ENCODE results near the gene CLDN20. TPM values are rescaled to one million over a fixed set of nuclear protein-coding genes. Genes with fewer than 3 reads are reported as not detected.

The CLDN20 gene
- total RNA-seq, 1 donor from 2014 or later, result not detected

DNA sequence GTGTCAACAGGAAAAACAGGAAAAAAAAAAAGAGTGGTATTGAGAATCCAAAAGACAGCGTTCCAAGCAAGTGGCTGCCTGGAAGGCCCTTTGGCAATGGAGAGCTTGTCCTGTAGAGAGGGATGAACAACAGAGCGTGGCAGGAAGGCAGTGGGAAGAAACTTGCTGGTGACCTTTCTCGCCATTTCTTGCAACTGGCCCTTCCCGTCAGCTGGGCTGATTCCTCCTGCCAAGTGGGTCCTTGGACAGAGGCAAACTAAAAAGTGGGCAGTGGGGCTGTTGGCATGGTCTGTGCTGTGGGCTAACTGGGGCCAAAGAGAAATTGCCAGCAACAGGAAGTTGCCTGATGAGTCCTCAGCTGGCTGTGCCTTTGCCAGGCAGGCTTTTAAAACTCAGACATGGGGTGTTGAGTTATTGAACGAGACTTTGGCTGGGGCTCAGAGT is 43.9 kb upstream of the CLDN20 start:
- Histone ChIP-seq H3K9me3 (no peaks in the 10 kb centered on the region), H3K4me1 (peaks cover 9% of the 10 kb centered on the region), H3K36me3 (no peaks in the 10 kb centered on the region), H3K27me3 (no peaks in the 10 kb centered on the region), H3K27ac (no peak overlapping the region), H3K4me3 (no peak overlapping the region)
- no peak for TF ChIP-seq POLR2A (IDR thresholded peaks at IDR 0.05)
- TF ChIP-seq POLR2AphosphoS5 (IDR thresholded peaks at IDR 0.05; ENCODE audit: insufficient read depth in 1 of 2, low read depth in 1 of 2), result no peak
- TF ChIP-seq, protein P1, sequence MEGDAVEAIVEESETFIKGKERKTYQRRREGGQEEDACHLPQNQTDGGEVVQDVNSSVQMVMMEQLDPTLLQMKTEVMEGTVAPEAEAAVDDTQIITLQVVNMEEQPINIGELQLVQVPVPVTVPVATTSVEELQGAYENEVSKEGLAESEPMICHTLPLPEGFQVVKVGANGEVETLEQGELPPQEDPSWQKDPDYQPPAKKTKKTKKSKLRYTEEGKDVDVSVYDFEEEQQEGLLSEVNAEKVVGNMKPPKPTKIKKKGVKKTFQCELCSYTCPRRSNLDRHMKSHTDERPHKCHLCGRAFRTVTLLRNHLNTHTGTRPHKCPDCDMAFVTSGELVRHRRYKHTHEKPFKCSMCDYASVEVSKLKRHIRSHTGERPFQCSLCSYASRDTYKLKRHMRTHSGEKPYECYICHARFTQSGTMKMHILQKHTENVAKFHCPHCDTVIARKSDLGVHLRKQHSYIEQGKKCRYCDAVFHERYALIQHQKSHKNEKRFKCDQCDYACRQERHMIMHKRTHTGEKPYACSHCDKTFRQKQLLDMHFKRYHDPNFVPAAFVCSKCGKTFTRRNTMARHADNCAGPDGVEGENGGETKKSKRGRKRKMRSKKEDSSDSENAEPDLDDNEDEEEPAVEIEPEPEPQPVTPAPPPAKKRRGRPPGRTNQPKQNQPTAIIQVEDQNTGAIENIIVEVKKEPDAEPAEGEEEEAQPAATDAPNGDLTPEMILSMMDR (IDR thresholded peaks at IDR 0.05), result no peak
- intact Hi-C loops (cut with DNase I), result no loop called here
- DNase-seq (ENCODE audit: extremely low spot score in 2 of 2), result no peak

DNA sequence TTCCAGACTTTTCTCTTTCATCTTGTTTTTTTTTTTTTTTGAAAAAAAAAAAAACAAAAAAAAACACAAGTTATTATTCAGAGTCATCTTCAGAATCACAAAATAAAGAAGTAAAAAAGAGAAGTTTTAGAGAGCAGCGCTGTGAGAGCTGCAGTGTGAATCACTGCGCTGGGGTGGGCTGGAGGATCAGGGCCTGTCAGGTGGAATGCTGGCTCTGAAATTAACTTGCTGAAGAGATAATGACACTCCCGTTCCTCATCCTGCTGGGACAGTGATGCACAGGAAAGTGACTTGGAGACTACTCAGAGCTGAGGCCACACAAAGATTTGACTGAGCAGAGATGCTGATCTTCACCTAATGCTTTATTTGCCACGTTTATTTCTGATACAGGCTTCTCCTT is 42.7 kb upstream of the CLDN20 start:
- Histone ChIP-seq H3K9me3 (no peaks in the 10 kb centered on the region), H3K27me3 (no peaks in the 10 kb centered on the region), H3K4me1 (peaks cover 9% of the 10 kb centered on the region), H3K36me3 (no peaks in the 10 kb centered on the region), H3K4me3 (no peak overlapping the region), H3K27ac (no peak overlapping the region)
- intact Hi-C loops (cut with DNase I), result no loop called here
- TF ChIP-seq POLR2AphosphoS5 (IDR thresholded peaks at IDR 0.05; ENCODE audit: insufficient read depth in 1 of 2, low read depth in 1 of 2) (no peak), POLR2A (IDR thresholded peaks at IDR 0.05) (no peak)
- TF ChIP-seq, protein P1 (IDR thresholded peaks at IDR 0.05), result no peak
- DNase-seq (ENCODE audit: extremely low spot score in 2 of 2), result no peak

DNA sequence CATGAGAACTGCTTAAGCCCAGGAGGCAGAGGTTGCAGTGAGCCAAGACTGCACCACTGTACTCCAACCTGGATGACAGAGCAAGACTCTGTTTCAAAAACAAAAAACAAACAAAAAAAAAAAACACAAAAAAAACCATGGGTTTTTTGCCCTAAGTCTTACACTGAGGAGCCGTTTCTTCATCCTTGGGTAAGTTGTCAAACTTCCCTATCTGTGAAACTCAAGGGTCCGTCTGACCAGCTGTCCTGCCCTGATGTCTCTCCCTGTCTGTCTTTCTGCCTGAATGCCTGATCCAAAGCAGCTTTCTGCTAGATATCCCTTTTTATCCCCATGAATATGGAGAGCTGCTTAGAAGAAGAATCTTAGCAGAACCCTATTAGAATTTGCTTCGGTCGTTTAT is 41.3 kb upstream of the CLDN20 start:
- Histone ChIP-seq H3K36me3 (no peaks in the 10 kb centered on the region), H3K9me3 (no peaks in the 10 kb centered on the region), H3K4me1 (peaks cover 9% of the 10 kb centered on the region), H3K4me3 (no peak overlapping the region), H3K27me3 (no peaks in the 10 kb centered on the region), H3K27ac (no peak overlapping the region)
- intact Hi-C loops (cut with DNase I), result no loop called here
- no peak for DNase-seq (ENCODE audit: extremely low spot score in 2 of 2)
- no peak for TF ChIP-seq POLR2A (IDR thresholded peaks at IDR 0.05)
- TF ChIP-seq POLR2AphosphoS5 (IDR thresholded peaks at IDR 0.05; ENCODE audit: insufficient read depth in 1 of 2, low read depth in 1 of 2), result no peak
- TF ChIP-seq, protein P1 (IDR thresholded peaks at IDR 0.05), result no peak

DNA sequence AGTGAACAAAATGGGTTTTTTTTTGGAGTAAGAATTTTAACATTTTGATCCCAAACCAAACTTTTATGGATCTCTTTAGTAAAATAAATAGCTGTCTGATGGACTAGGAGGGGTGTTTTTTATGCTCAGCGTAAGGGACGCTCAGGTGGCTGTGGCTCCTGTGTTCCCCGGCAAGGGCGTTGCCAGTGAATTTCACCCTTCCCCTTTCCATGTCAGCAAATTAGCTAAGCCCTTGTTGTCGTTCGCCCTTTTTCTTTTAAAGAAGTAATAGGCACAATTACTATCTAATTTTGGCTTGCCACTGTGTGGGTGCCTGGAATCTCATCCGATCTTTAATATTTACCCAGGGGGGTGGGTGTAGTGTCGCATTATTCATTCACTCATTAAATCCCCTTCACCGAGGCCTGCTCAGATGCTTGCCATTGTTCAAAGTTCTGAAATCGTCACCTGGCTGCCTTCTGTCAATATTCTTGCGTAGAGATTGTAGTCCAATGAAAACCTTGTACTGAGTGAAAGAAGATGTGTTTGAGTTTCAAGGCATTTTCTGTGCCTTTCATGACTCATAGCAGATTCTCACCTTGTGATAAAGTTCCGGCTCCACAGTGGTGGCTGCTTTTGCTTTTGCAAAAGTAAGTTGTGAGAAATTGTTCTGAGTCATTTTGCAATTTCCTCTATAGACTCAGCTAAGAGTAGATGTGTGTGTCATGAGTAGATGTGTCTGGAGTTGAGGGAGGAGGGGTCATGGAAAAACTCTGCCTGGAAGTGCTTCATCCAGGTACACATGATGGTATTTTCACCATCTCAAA is 40.0 kb upstream of the CLDN20 start:
- Histone ChIP-seq H3K36me3 (no peaks in the 10 kb centered on the region), H3K4me3 (no peak overlapping the region), H3K9me3 (no peaks in the 10 kb centered on the region), H3K27ac (no peak overlapping the region), H3K27me3 (no peaks in the 10 kb centered on the region), H3K4me1 (peaks cover 18% of the 10 kb centered on the region)
- intact Hi-C loops (cut with DNase I), result no loop called here
- TF ChIP-seq POLR2AphosphoS5 (IDR thresholded peaks at IDR 0.05; ENCODE audit: insufficient read depth in 1 of 2, low read depth in 1 of 2), result peak in 1 of 2 donors; percentile 42
- TF ChIP-seq POLR2A (IDR thresholded peaks at IDR 0.05), result no peak
- TF ChIP-seq, protein P1 (IDR thresholded peaks at IDR 0.05), result no peak
- no peak for DNase-seq (ENCODE audit: extremely low spot score in 2 of 2)

DNA sequence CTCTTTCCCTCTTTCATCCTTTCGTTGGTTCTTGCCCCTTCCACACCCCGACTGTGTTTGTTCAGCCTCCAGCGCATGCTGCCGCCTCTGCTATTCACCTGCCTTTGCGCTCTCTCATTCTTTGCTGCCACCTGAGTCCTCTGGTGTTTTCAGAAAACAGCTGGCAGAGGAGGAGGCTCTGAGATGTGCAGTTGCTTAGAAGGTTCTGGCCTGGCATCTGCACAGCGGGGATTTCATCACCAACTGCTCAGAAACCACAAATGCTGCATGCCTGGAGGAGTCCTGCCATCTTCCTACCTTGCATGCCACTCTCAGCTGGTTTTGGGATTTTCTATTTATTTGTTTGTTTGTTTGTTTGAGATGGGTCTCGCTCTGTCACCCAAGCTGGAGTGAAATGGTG is 39.2 kb upstream of the CLDN20 start:
- Histone ChIP-seq H3K36me3 (no peaks in the 10 kb centered on the region), H3K4me3 (no peak overlapping the region), H3K4me1 (peaks cover 24% of the 10 kb centered on the region), H3K9me3 (no peaks in the 10 kb centered on the region), H3K27me3 (no peaks in the 10 kb centered on the region), H3K27ac (no peak overlapping the region)
- no peak for DNase-seq (ENCODE audit: extremely low spot score in 2 of 2)
- intact Hi-C loops (cut with DNase I), result no loop called here
- TF ChIP-seq, protein P1 (IDR thresholded peaks at IDR 0.05), result no peak
- TF ChIP-seq POLR2A (IDR thresholded peaks at IDR 0.05), result no peak
- no peak for TF ChIP-seq POLR2AphosphoS5 (IDR thresholded peaks at IDR 0.05; ENCODE audit: insufficient read depth in 1 of 2, low read depth in 1 of 2)
